Duodenal mucosa (tissue), 2 donors: Measurements from ENCODE around the gene KIAA0408.
"Not testable (repeated sequence)": the region's sequence is repeated elsewhere in the genome, so short reads cannot be mapped to it uniquely, and the experiment has no call there.

ENCODE experiments used
- H3K27ac ChIP-seq: one replicate; pipeline ENCODE4 v1.7.0; 2013; ENCODE audit warnings: low read depth, low read length
- H3K27me3 ChIP-seq, 2 donors: one replicate each; pipeline ENCODE4 v1.7.0; 2013; ENCODE audit warnings: low read length in 2 of 2, control low read depth in 1 of 2; ENCODE audit not compliant: insufficient read depth in 2 of 2, control insufficient read depth in 1 of 2
- H3K36me3 ChIP-seq, 2 donors: one replicate each; pipeline ENCODE4 v1.7.0; 2013; ENCODE audit warnings: low read length in 2 of 2, control low read depth in 1 of 2; ENCODE audit not compliant: insufficient read depth in 2 of 2, control insufficient read depth in 1 of 2
- H3K4me1 ChIP-seq, 2 donors: one replicate each; pipeline ENCODE4 v1.7.0; 2013; ENCODE audit warnings: low read length in 2 of 2, control low read depth in 1 of 2; ENCODE audit not compliant: insufficient read depth in 2 of 2, control insufficient read depth in 1 of 2
- H3K4me3 ChIP-seq, 2 donors: one replicate each; pipeline ENCODE4 v1.7.0; 2013; ENCODE audit warnings: low read length in 2 of 2, low read depth in 1 of 2
- H3K9ac ChIP-seq, 2 donors: one replicate each; pipeline ENCODE4 v1.7.0; 2013; ENCODE audit warnings: low read length in 2 of 2, low read depth in 1 of 2
- H3K9me3 ChIP-seq, 2 donors: one replicate each; pipeline ENCODE4 v1.7.0; 2013; ENCODE audit warnings: low read length in 2 of 2, control low read depth in 1 of 2; ENCODE audit not compliant: control insufficient read depth in 1 of 2

The KIAA0408 gene

DNA sequence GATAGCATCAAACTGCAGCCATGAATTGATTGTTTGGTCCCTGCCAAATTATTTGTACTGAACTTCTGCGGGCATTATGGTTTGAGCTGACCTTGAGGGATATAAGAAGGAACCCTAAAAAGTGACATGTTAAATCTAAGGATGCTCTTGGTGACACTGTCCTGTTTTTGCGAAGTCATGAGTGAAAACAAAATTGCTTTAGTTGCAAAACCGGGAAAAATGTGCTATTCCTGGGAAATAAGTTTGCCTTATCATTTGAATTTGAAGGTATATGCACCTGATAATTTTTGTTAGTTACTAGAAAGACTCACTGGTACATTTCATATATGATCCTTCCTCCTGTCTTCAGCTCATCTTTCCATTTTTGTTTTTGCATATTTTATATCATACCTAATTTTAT, 7.8 kb downstream of the KIAA0408 start:
- no peaks in the 10 kb centered on the region for H3K4me1 ChIP-seq
- no peak overlapping the region for H3K4me3 ChIP-seq

GRCh38 chr6:127447780-127448179, 11.4 kb downstream of the KIAA0408 start:
- H3K36me3 ChIP-seq = no peaks in the 10 kb centered on the region
- no peak overlapping the region for H3K4me3 ChIP-seq
- no peaks in the 10 kb centered on the region for H3K4me1 ChIP-seq
- H3K27ac ChIP-seq = no peak overlapping the region
- no peaks in the 10 kb centered on the region for H3K9me3 ChIP-seq
- H3K27me3 ChIP-seq = no peaks in the 10 kb centered on the region
- H3K9ac ChIP-seq = no peak overlapping the region

More for the DNA sequence above, 7.8 kb downstream of the KIAA0408 start:
- Histone ChIP-seq H3K36me3 (no peaks in the 10 kb centered on the region), H3K9me3 (no peaks in the 10 kb centered on the region), H3K27me3 (no peaks in the 10 kb centered on the region), H3K27ac (no peak overlapping the region), H3K9ac (no peak overlapping the region)

GRCh38 chr6:127446356-127446755, 12.8 kb downstream of the KIAA0408 start:
- H3K9me3 ChIP-seq = no peaks in the 10 kb centered on the region
- H3K36me3 ChIP-seq = no peaks in the 10 kb centered on the region
- H3K4me3 ChIP-seq = no peak overlapping the region
- no peak overlapping the region for H3K9ac ChIP-seq
- no peaks in the 10 kb centered on the region for H3K4me1 ChIP-seq
- no peak overlapping the region for H3K27ac ChIP-seq
- H3K27me3 ChIP-seq = no peaks in the 10 kb centered on the region

- no peaks in the 10 kb centered on the region for H3K4me1 ChIP-seq
- peaks cover 0 to under 1% of the 10 kb centered on the region in 2 donors for H3K27me3 ChIP-seq
- H3K4me3 ChIP-seq = no peak overlapping the region
- H3K9ac ChIP-seq = no peak overlapping the region
- no peaks in the 10 kb centered on the region for H3K36me3 ChIP-seq
- H3K9me3 ChIP-seq = no peaks in the 10 kb centered on the region
- no peak overlapping the region for H3K27ac ChIP-seq
Measured at GRCh38 chr6:127441881-127442280, 17.3 kb downstream of the KIAA0408 start.

GRCh38 chr6:127439718-127440117, 19.5 kb downstream of the KIAA0408 start:
- no peak overlapping the region for H3K4me3 ChIP-seq
- no peak overlapping the region for H3K9ac ChIP-seq
- no peaks in the 10 kb centered on the region for H3K9me3 ChIP-seq
- H3K36me3 ChIP-seq = no peaks in the 10 kb centered on the region
- no peaks in the 10 kb centered on the region for H3K4me1 ChIP-seq
- H3K27ac ChIP-seq = no peak overlapping the region
- peaks cover 0 to 4% of the 10 kb centered on the region in 2 donors for H3K27me3 ChIP-seq

- peaks cover 0 to 4% of the 10 kb centered on the region in 2 donors for H3K27me3 ChIP-seq
- no peak overlapping the region for H3K27ac ChIP-seq
- no peak overlapping the region for H3K4me3 ChIP-seq
- no peaks in the 10 kb centered on the region for H3K9me3 ChIP-seq
- H3K36me3 ChIP-seq = no peaks in the 10 kb centered on the region
- H3K9ac ChIP-seq = no peak overlapping the region
- H3K4me1 ChIP-seq = no peaks in the 10 kb centered on the region
Measured at GRCh38 chr6:127436578-127437110, 22.5 kb downstream of the KIAA0408 start.

DNA sequence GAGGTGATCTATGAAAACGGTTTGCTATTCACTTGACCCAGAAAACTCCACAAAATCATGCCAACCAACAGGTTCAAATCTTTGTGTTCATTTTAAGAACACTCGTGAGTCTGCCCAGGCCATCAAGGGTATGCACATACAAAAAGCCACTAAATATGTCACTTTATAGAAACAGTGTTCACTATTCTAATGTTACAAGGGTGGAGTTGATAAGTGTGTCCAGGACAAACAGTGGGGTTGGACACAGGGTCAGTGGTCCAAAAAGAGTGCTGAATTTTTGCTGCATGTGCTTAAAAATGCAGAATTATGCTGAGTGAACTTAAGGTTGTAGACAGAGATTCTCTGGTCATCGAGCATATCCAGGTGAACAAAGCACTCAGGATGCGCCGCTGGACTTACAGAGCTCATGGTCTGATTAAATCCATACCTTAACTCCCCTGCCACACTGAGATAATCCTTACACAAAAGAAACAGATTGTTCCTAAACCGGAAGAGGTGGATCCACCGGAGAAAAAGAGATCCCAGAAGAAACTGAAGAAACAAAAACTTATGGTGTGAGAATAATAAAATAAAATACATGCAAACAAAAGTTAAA, 23.5 kb downstream of the KIAA0408 start:
- H3K36me3 ChIP-seq = no peaks in the 10 kb centered on the region
- H3K4me1 ChIP-seq = no peaks in the 10 kb centered on the region
- no peak overlapping the region for H3K27ac ChIP-seq
- no peak overlapping the region for H3K4me3 ChIP-seq
- H3K9ac ChIP-seq = no peak overlapping the region
- no peaks in the 10 kb centered on the region for H3K9me3 ChIP-seq
- peaks cover 0 to 4% of the 10 kb centered on the region in 2 donors for H3K27me3 ChIP-seq

DNA sequence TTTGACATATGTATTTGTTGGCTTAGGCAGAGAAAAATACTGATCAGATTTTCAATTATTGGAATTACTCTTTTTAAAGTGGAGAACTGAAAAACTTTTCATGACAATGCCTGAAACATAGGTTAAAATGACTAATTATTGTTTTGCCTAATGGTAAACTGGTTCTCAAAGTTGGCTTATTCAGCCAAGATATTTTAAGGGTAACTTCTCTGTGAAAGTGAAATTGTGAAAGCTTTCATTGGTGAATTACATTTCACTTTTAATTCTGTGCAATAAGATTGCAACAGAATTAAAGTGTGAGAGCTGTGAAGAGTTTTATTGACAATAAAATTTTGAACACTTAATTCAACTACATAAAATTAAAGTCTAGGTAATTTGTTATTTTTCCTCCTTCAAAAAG, 24.5 kb downstream of the KIAA0408 start:
- H3K9ac ChIP-seq = no peak overlapping the region
- peaks cover 0 to 4% of the 10 kb centered on the region in 2 donors for H3K27me3 ChIP-seq
- H3K4me3 ChIP-seq = no peak overlapping the region
- no peak overlapping the region for H3K27ac ChIP-seq
- H3K4me1 ChIP-seq = no peaks in the 10 kb centered on the region
- no peaks in the 10 kb centered on the region for H3K36me3 ChIP-seq
- H3K9me3 ChIP-seq = no peaks in the 10 kb centered on the region

DNA sequence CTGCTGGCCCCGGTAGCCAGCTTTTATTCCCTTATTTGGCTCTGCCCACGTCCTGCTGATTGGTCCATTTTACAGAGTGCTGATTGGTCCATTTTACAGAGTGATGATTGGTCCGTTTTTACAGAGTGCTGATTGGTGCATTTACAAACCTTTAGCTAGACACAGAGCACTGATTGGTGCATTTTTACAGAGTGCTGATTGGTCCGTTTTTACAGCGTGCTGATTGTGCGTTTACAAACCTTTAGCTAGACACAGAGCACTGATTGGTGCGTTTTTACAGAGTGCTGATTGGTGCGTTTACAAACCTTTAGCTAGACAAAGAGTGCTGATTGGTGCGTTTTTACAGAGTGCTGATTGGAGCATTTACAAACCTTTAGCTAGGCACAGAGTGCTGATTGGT, 30.6 kb downstream of the KIAA0408 start:
- H3K9me3 ChIP-seq = not testable (repeated sequence)

GRCh38 chr6:127423921-127424320, 35.3 kb downstream of the KIAA0408 start:
- Histone ChIP-seq H3K36me3 (no peaks in the 10 kb centered on the region), H3K27ac (no peak overlapping the region), H3K4me3 (no peak overlapping the region), H3K9me3 (no peaks in the 10 kb centered on the region), H3K27me3 (no peaks in the 10 kb centered on the region), H3K4me1 (no peaks in the 10 kb centered on the region), H3K9ac (no peak overlapping the region)

More for the DNA sequence above, 30.6 kb downstream of the KIAA0408 start:
- not testable (repeated sequence) for H3K4me3 ChIP-seq, H3K4me1 ChIP-seq, H3K27me3 ChIP-seq, H3K9ac ChIP-seq, H3K36me3 ChIP-seq, H3K27ac ChIP-seq
